Neuronal stem cell (in vitro differentiated cells): ENCODE measurements around the gene RNF13.
"Not testable (repeated sequence)": the region's sequence is repeated elsewhere in the genome, so short reads cannot be mapped to it uniquely, and the experiment has no call there.

Experiments used
- DNase-seq: peaks from one replicate; pipeline ENCODE4 v3.0.0-alpha.2; 2013; ENCODE audit warnings: low spot score
- H2AFZ ChIP-seq: one replicate; pipeline ENCODE4 v1.6.1; 2013; ENCODE audit warnings: mild to moderate bottlenecking, low read length, inconsistent platforms
- H2AK5ac ChIP-seq: 2 replicates; pipeline ENCODE4 v1.6.1; 2013; ENCODE audit warnings: low read depth, mild to moderate bottlenecking, inconsistent platforms, low read length, moderate library complexity, mixed read lengths
- H2BK120ac ChIP-seq: 2 replicates; pipeline ENCODE4 v1.6.1; 2013; ENCODE audit warnings: low read depth, mild to moderate bottlenecking, inconsistent platforms, low read length, moderate library complexity, mixed read lengths
- H2BK12ac ChIP-seq: one replicate; pipeline ENCODE4 v1.6.1; 2013; ENCODE audit warnings: low read length, inconsistent platforms
- H2BK15ac ChIP-seq: 2 replicates; pipeline ENCODE4 v1.6.1; 2013; ENCODE audit warnings: mild to moderate bottlenecking, low read length, inconsistent platforms, mixed read lengths
- H2BK5ac ChIP-seq: one replicate; pipeline ENCODE4 v1.6.1; 2013; ENCODE audit warnings: inconsistent platforms, mild to moderate bottlenecking, low read length, moderate library complexity
- H3K14ac ChIP-seq: one replicate; pipeline ENCODE4 v1.6.1; 2013; ENCODE audit warnings: low read length, inconsistent platforms
- H3K18ac ChIP-seq: 2 replicates; pipeline ENCODE4 v1.6.1; 2013; ENCODE audit warnings: low read length, inconsistent platforms
- H3K23ac ChIP-seq: 2 replicates; pipeline ENCODE4 v1.6.1; 2013; ENCODE audit warnings: low read depth, mild to moderate bottlenecking, mixed read lengths, low read length, inconsistent platforms; ENCODE audit not compliant: poor library complexity
- H3K27ac ChIP-seq: replicated peaks from 3 replicates; pipeline ENCODE4 v1.5.1; 2013; ENCODE audit warnings: low read length, inconsistent platforms
- H3K27me3 ChIP-seq, 3 experiments: 2 replicates each; pipeline ENCODE4 v1.6.1; 2013; ENCODE audit warnings: low read length in 3 of 3, mild to moderate bottlenecking in 2 of 3, inconsistent platforms in 1 of 3, low read depth in 1 of 3, mixed read lengths in 1 of 3, moderate library complexity in 1 of 3; ENCODE audit not compliant: control insufficient read depth in 3 of 3, insufficient read depth in 3 of 3
- H3K36me3 ChIP-seq, 2 donors: replicated peaks in 1 of 2; 2 replicates each; pipeline ENCODE4 v1.6.1; 2013; ENCODE audit warnings: low read length in 2 of 2; ENCODE audit not compliant: control insufficient read depth in 2 of 2, insufficient read depth in 2 of 2
- H3K4ac ChIP-seq: 2 replicates; pipeline ENCODE4 v1.6.1; 2013; ENCODE audit warnings: inconsistent platforms, mild to moderate bottlenecking, low read length, moderate library complexity
- H3K4me1 ChIP-seq, 2 donors: 1 replicate in 1 of 2; 2 replicates in 1 of 2; pipeline ENCODE4 v1.6.1; 2013; ENCODE audit warnings: low read length in 2 of 2, low read depth in 1 of 2; ENCODE audit not compliant: control insufficient read depth in 2 of 2, insufficient read depth in 1 of 2
- H3K4me2 ChIP-seq: one replicate; pipeline ENCODE4 v1.6.1; 2013; ENCODE audit warnings: mild to moderate bottlenecking, low read length, inconsistent platforms; ENCODE audit not compliant: insufficient read depth, poor library complexity, severe bottlenecking
- H3K4me3 ChIP-seq, 2 donors: 2 replicates each; pipeline ENCODE4 v1.5.1; 2013; ENCODE audit warnings: low read length in 2 of 2, mild to moderate bottlenecking in 2 of 2, inconsistent platforms in 1 of 2, moderate library complexity in 1 of 2
- H3K79me1 ChIP-seq: one replicate; pipeline ENCODE4 v1.6.1; 2013; ENCODE audit warnings: low read depth, mild to moderate bottlenecking, inconsistent platforms, low read length, moderate library complexity
- H3K9ac ChIP-seq: one replicate; pipeline ENCODE4 v1.6.1; 2013; ENCODE audit warnings: mild to moderate bottlenecking, low read depth, low read length, inconsistent platforms; ENCODE audit not compliant: poor library complexity
- H3K9me3 ChIP-seq, 2 donors: replicated peaks in 1 of 2; 2 replicates each; pipeline versions ENCODE3 to v1.6.1; 2013; ENCODE audit warnings: low read length in 2 of 2, mild to moderate bottlenecking in 2 of 2, inconsistent platforms in 1 of 2, low read depth in 1 of 2, mixed read lengths in 1 of 2, moderate library complexity in 1 of 2; ENCODE audit not compliant: control insufficient read depth in 2 of 2, insufficient read depth in 1 of 2
- H4K8ac ChIP-seq: one replicate; pipeline ENCODE4 v1.6.1; 2013; ENCODE audit warnings: low read depth, mild to moderate bottlenecking, inconsistent platforms, low read length, moderate library complexity
- H4K91ac ChIP-seq: one replicate; pipeline ENCODE4 v1.6.1; 2013; ENCODE audit warnings: low read length, low read depth, mild to moderate bottlenecking, inconsistent platforms; ENCODE audit not compliant: poor library complexity
- WGBS, 2 donors: extraction: QIAGEN DNeasy Blood & Tissue Kit; methylation state at CpG; one replicate each; pipeline ENCODE4 v1.1.7; 2013; ENCODE audit warnings: missing lambda C conversion rate in 2 of 2, mixed read lengths in 1 of 2; ENCODE audit not compliant: insufficient read length in 2 of 2, insufficient replicate concordance in 1 of 2; ENCODE audit errors: extremely low coverage in 2 of 2; 5-methylcytosine and 5-hydroxymethylcytosine counted together

The RNF13 gene

DNA sequence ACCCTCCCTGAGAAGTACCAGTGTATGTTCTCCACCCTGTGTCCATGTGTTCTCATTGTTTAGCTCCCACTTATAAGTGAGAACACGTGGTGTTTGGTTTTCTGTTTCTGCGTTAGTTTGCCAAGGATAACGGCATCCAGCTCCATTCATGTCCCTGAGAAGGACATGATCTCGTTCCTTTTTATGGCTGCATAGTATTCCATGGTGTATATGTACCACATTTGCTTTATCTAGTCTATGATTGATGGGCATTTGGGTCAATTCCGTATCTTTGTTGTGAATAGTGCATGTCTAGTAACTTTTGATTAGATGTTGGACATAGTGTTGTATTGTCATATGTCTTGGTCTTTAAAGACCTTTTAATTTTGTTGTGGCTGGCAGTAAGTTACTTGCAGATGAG, 70.8 kb downstream of the RNF13 start:
- H3K79me1 ChIP-seq, H2BK15ac ChIP-seq, H2AFZ ChIP-seq, DNase-seq, H2AK5ac ChIP-seq, H3K14ac ChIP-seq, H3K4me2 ChIP-seq, H3K4me3 ChIP-seq, H3K18ac ChIP-seq, H3K36me3 ChIP-seq, H3K9me3 ChIP-seq, H3K4me1 ChIP-seq, H2BK120ac ChIP-seq, H3K23ac ChIP-seq, H2BK5ac ChIP-seq, H3K27ac ChIP-seq, H4K8ac ChIP-seq, H3K4ac ChIP-seq, H3K27me3 ChIP-seq, H3K9ac ChIP-seq, H4K91ac ChIP-seq, H2BK12ac ChIP-seq: not testable (repeated sequence)
- WGBS, 2 donors: no CpG with 5 or more reads among the region's 5 CpGs

DNA sequence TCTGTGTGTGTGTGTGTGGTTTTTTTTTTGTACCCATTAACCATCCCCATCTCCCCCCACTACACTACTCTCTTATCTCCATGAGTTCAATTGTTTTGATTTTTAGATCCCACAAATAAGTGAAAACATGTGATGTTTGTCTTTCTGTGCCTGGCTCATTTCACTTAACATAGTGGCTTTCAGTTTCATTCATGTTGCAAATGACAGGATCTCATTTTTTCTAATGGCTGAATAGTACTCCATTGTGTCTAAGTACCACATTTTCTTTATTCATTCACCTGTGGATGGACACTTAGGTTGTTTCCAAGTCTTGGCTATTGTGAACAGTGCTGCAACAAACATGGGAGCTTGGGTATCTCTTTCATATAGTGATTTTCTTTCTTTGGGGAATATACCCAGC, 71.8 kb downstream of the RNF13 start:
- not testable (repeated sequence) for H3K4ac ChIP-seq, H3K9ac ChIP-seq, H4K91ac ChIP-seq, H3K9me3 ChIP-seq, H2AFZ ChIP-seq, H2BK15ac ChIP-seq, H3K23ac ChIP-seq, H4K8ac ChIP-seq, H3K27ac ChIP-seq, DNase-seq, H2AK5ac ChIP-seq, H3K4me2 ChIP-seq, H2BK120ac ChIP-seq, H3K4me3 ChIP-seq, H2BK12ac ChIP-seq, H3K79me1 ChIP-seq, H3K4me1 ChIP-seq, H3K18ac ChIP-seq, H3K27me3 ChIP-seq, H3K36me3 ChIP-seq, H3K14ac ChIP-seq, H2BK5ac ChIP-seq

- H3K23ac ChIP-seq: no peak overlapping the region
- WGBS, 2 donors: no CpG with 5 or more reads among the region's 9 CpGs
- no peak overlapping the region for H2BK120ac ChIP-seq
- no peak overlapping the region for H3K4me2 ChIP-seq
- H3K14ac ChIP-seq: no peak overlapping the region
- no peak overlapping the region for H4K91ac ChIP-seq
- H3K36me3 ChIP-seq: no peaks in the 10 kb centered on the region
- no peak overlapping the region for H3K9ac ChIP-seq
- H3K27ac ChIP-seq: no peak overlapping the region
- H2AK5ac ChIP-seq: no peak overlapping the region
- peaks cover 2% of the 10 kb centered on the region for H3K79me1 ChIP-seq
- no peak overlapping the region for H3K4me3 ChIP-seq
- H3K4me1 ChIP-seq: no peaks in the 10 kb centered on the region
- H2BK15ac ChIP-seq: no peak overlapping the region
- no peak overlapping the region for H2BK5ac ChIP-seq
- H3K18ac ChIP-seq: no peak overlapping the region
- H2BK12ac ChIP-seq: no peak overlapping the region
- no peak overlapping the region for H2AFZ ChIP-seq
- no peaks in the 10 kb centered on the region for H3K9me3 ChIP-seq
- no peak overlapping the region for H4K8ac ChIP-seq
- H3K27me3 ChIP-seq: peaks cover 0 to 2% (median 0%) of the 10 kb centered on the region in 3 experiments
- no peak overlapping the region for H3K4ac ChIP-seq
- DNase-seq: no peak
Observed at GRCh38 chr3:149886957-149887356, 73.9 kb downstream of the RNF13 start.

DNA sequence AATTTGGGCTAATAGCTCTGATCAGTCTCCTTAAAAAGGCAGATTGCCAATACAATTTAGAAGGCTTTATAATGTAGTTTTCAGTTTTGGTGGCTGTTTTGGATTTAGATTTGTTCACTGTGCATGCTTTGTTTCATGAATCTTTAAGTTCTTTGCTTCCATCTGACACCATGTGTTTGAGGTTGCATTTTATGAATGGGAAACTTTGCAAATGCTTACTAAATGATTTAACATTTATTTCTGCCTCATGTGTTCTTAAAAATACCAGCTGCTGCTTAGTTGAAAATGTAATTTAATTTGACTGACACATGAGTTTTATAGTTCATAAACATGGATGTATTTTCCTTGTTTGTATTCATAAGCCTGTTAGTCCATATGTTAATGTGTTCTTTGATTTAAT, 78.6 kb downstream of the RNF13 start:
- Histone ChIP-seq H3K4me3 (no peak overlapping the region), H2BK5ac (no peak overlapping the region), H2BK120ac (no peak overlapping the region), H2AK5ac (no peak overlapping the region), H3K27me3 (no peaks in the 10 kb centered on the region), H3K4ac (no peak overlapping the region), H2BK12ac (no peak overlapping the region), H2BK15ac (no peak overlapping the region), H3K36me3 (peaks cover 0 to 4% of the 10 kb centered on the region in 2 donors), H3K4me1 (peaks cover 2% of the 10 kb centered on the region in 2 donors), H3K23ac (no peak overlapping the region), H3K79me1 (no peaks in the 10 kb centered on the region), H4K91ac (no peak overlapping the region), H2AFZ (no peak overlapping the region), H3K4me2 (no peak overlapping the region), H4K8ac (no peak overlapping the region), H3K27ac (no peak overlapping the region), H3K18ac (no peak overlapping the region), H3K9ac (no peak overlapping the region), H3K9me3 (no peaks in the 10 kb centered on the region), H3K14ac (no peak overlapping the region)
- no peak for DNase-seq
